Sigmoid colon (tissue), 7 donors: ENCODE results near the gene CENPP. TPM values are rescaled to one million over a fixed set of nuclear protein-coding genes. Genes with fewer than 3 reads are reported as not detected.

Source experiments
- DNase-seq: peaks from one replicate; pipeline ENCODE4 v3.0.0-alpha.2; 2019
- H3K27ac ChIP-seq, 4 donors: fragments of 200-600 bp; sonication (generic); one replicate each; pipeline ENCODE4 v1.5.1; 2016 to 2019; ENCODE audit warnings: mild to moderate bottlenecking in 1 of 4
- H3K27me3 ChIP-seq, 3 donors: fragments of 200-600 bp; sonication (generic); one replicate each; pipeline ENCODE4 v1.5.1; 2019; ENCODE audit warnings: mild to moderate bottlenecking in 1 of 3
- H3K36me3 ChIP-seq, 4 donors: fragments of 200-600 bp; sonication (generic); one replicate each; pipeline ENCODE4 v1.5.1; 2016 to 2019
- H3K4me1 ChIP-seq, 4 donors: fragments of 200-600 bp; sonication (generic); one replicate each; pipeline ENCODE4 v1.5.1; 2017 to 2019
- H3K4me3 ChIP-seq, 4 donors: fragments of 200-600 bp; sonication (generic); one replicate each; pipeline ENCODE4 v1.5.1; 2017 to 2019; ENCODE audit warnings: mild to moderate bottlenecking in 2 of 4, moderate library complexity in 1 of 4
- H3K9me3 ChIP-seq, 4 donors: fragments of 200-600 bp in 3 of 4; sonication (generic) in 3 of 4; one replicate each; pipeline versions ENCODE4 v1.5.1 to v1.6.1; 2013 to 2019
- EP300 ChIP-seq, 4 donors: sonication (generic); formaldehyde crosslinking; IDR thresholded peaks; one replicate each; pipeline ENCODE4 v1.6.1; 2017; ENCODE audit warnings: antibody characterized with exemption in 4 of 4
- POLR2A ChIP-seq, 2 donors: fragments of 450-650 bp; IDR thresholded peaks; one replicate each; pipeline ENCODE4 v1.6.1; 2016; ENCODE audit warnings: antibody characterized with exemption in 2 of 2, mild to moderate bottlenecking in 2 of 2, moderate library complexity in 2 of 2
- POLR2AphosphoS5 ChIP-seq, 4 donors: sonication (generic); formaldehyde crosslinking; IDR thresholded peaks; one replicate each; pipeline ENCODE4 v1.6.1; 2017; ENCODE audit warnings: antibody characterized with exemption in 4 of 4
- WGBS, 2 donors: extraction: QIAGEN DNeasy Blood & Tissue Kit; methylation state at CpG; one replicate each; pipeline ENCODE4 v1.1.7; 2013; 5-methylcytosine and 5-hydroxymethylcytosine counted together
- intact Hi-C: fragments of 100-400 bp; cut with DNase I; formaldehyde crosslinking; loops from one replicate; pipeline ENCODE4 v1.15.1; 2023
- polyA plus RNA-seq, 3 donors: library from polyadenylated mRNA; stranded (reverse); fragments of 200-250 nt; gene quantifications; one replicate each; pipeline ENCODE4 v1.2.3, GENCODE V29; 2013
- total RNA-seq, 4 donors: library from RNA; depleted of rRNA; stranded (reverse); fragments of >200 nt; gene quantifications; one replicate each; pipeline ENCODE4 v1.1.0, GENCODE V29; 2016
- TF ChIP-seq, protein P1 (sequence below), 4 experiments: fragments of 450-650 bp in 3 of 4; fragments of 200-600 bp in 1 of 4; IDR thresholded peaks; one replicate each; pipeline ENCODE4 v1.5.1; 2016 to 2019; ENCODE audit warnings: antibody characterized with exemption in 4 of 4, mild to moderate bottlenecking in 3 of 4, moderate library complexity in 2 of 4
- donor health status: healthy with polysubstance abuse.
- donor health status: Bipolar disorder and iron deficiency.
- donor health status: healthy.

Gene CENPP
- total and polyA plus RNA-seq, 7 donors, result 0.60 to 11.9 (median 2.4) TPM

DNA sequence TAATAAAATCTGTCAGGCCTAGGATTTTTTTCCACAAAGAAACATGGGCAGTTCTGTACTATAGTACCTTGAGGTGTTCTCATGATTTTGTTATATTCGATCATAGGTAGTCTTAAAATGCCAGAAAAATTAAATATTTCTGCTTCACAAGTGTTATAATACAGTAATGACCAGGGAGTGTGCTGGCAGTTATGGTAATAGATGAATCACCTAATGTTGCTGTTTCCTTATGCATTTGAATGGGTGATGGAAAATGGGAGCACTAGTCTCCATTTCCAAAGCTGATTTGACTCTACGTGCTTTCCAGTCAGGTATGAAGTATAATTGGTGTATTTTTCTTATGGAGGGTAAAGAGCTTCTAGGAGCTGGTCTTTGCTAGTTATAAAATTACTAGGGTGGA is 54.9 kb downstream of the CENPP start:
- 95 to 98% methylated on average over 2 of the region's 2 CpGs for WGBS, 2 donors
- Histone ChIP-seq H3K4me3 (no peak overlapping the region), H3K36me3 (no peaks in the 10 kb centered on the region), H3K4me1 (peaks cover 0 to 8% (median 2%) of the 10 kb centered on the region in 4 donors), H3K9me3 (no peaks in the 10 kb centered on the region), H3K27ac (no peak overlapping the region), H3K27me3 (no peaks in the 10 kb centered on the region)
- TF ChIP-seq, protein P1, sequence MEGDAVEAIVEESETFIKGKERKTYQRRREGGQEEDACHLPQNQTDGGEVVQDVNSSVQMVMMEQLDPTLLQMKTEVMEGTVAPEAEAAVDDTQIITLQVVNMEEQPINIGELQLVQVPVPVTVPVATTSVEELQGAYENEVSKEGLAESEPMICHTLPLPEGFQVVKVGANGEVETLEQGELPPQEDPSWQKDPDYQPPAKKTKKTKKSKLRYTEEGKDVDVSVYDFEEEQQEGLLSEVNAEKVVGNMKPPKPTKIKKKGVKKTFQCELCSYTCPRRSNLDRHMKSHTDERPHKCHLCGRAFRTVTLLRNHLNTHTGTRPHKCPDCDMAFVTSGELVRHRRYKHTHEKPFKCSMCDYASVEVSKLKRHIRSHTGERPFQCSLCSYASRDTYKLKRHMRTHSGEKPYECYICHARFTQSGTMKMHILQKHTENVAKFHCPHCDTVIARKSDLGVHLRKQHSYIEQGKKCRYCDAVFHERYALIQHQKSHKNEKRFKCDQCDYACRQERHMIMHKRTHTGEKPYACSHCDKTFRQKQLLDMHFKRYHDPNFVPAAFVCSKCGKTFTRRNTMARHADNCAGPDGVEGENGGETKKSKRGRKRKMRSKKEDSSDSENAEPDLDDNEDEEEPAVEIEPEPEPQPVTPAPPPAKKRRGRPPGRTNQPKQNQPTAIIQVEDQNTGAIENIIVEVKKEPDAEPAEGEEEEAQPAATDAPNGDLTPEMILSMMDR (IDR thresholded peaks at IDR 0.05), result no peak
- no peak for TF ChIP-seq POLR2AphosphoS5 (IDR thresholded peaks at IDR 0.05)
- no peak for TF ChIP-seq EP300 (IDR thresholded peaks at IDR 0.05)
- no peak for TF ChIP-seq POLR2A (IDR thresholded peaks at IDR 0.05)
- DNase-seq, result no peak
- intact Hi-C loops, result no loop called here

DNA sequence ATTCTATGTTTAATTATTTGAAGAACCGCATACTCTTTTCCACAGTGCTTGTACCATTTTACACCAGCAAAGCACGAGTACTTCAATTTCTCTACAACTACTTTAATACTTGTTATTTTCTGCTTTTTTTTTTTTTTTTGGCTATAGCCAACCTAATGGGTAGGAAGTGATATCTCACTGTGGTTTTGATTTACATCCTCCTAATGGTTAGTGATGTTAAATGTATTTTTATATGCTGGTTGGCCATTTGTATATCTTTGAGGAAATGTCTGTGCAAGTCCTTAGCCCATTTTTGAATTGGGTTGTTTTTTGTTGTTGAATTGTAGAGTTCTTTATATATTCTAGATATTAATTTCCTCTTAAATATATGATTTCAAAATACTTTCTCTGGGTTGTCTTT is 56.0 kb downstream of the CENPP start:
- Histone ChIP-seq H3K36me3 (no peaks in the 10 kb centered on the region), H3K4me3 (no peak overlapping the region), H3K27me3 (no peaks in the 10 kb centered on the region), H3K9me3 (no peaks in the 10 kb centered on the region), H3K27ac (no peak overlapping the region), H3K4me1 (peaks cover 0 to 9% (median 2%) of the 10 kb centered on the region in 4 donors)
- WGBS, 2 donors, result 89 to 96% methylated on average over 2 of the region's 2 CpGs
- no peak for DNase-seq
- TF ChIP-seq POLR2A (IDR thresholded peaks at IDR 0.05), result no peak
- no peak for TF ChIP-seq EP300 (IDR thresholded peaks at IDR 0.05)
- no peak for TF ChIP-seq POLR2AphosphoS5 (IDR thresholded peaks at IDR 0.05)
- TF ChIP-seq, protein P1 (IDR thresholded peaks at IDR 0.05), result no peak
- intact Hi-C loops, result no loop called here

DNA sequence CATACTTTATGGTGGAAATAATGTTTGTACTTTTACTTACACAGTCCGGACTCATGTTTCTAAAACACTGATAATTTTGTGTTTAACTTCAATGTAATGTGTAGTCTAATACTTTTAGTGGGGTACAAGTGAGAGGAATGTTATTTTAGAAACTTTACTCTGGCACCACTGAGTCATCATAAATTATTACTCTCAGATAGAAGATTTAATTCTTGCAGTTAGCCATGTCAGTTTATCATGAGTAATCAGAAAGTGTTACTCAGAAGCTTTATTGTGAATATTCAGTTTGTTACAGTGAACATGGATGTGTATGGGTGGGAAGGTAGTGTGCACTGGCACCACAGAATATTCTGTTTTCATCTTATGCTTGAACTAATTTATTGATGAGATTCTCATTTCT is 58.6 kb downstream of the CENPP start:
- TF ChIP-seq EP300 (IDR thresholded peaks at IDR 0.05), result no peak
- no peak for TF ChIP-seq POLR2A (IDR thresholded peaks at IDR 0.05)
- TF ChIP-seq POLR2AphosphoS5 (IDR thresholded peaks at IDR 0.05), result no peak
- TF ChIP-seq, protein P1 (IDR thresholded peaks at IDR 0.05), result no peak
- Histone ChIP-seq H3K27ac (peak overlapping the region in 3 of 4 donors; percentile 22 to 30 (median 25)), H3K4me3 (no peak overlapping the region), H3K4me1 (peaks cover 0 to 9% (median 2%) of the 10 kb centered on the region in 4 donors), H3K36me3 (no peaks in the 10 kb centered on the region), H3K9me3 (no peaks in the 10 kb centered on the region), H3K27me3 (no peaks in the 10 kb centered on the region)
- 85 to 93% methylated on average over 1 of the region's 1 CpG for WGBS, 2 donors
- no peak for DNase-seq
- intact Hi-C loops, result no loop called here

DNA sequence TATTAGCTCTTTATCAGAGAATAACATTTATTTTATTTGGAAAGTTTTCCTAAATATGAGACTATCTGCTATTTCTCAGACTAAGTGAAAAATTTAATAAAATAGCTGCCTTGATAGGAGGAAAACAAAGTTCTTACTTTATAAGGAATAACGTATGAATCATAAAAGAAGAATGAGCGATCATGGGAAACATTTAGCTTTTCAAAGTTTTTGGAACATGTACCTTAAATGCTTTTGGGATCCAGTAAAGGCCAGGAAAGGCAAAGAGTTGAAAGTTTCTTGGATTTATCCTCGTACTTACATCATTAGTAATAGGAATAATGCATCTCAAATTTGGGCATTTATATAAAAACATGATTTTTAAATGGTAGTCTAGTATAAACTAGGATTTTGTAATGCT is 59.2 kb downstream of the CENPP start:
- Histone ChIP-seq H3K36me3 (no peaks in the 10 kb centered on the region), H3K4me1 (peaks cover 0 to 14% (median 2%) of the 10 kb centered on the region in 4 donors), H3K9me3 (no peaks in the 10 kb centered on the region), H3K27me3 (no peaks in the 10 kb centered on the region), H3K4me3 (no peak overlapping the region), H3K27ac (peak overlapping the region in 3 of 4 donors; percentile 25 to 48 (median 30))
- intact Hi-C loops, result no loop called here
- no peak for DNase-seq
- WGBS, 2 donors, result 85 to 89% methylated on average over 3 of the region's 3 CpGs
- TF ChIP-seq POLR2AphosphoS5 (IDR thresholded peaks at IDR 0.05) (no peak), POLR2A (IDR thresholded peaks at IDR 0.05) (no peak), EP300 (IDR thresholded peaks at IDR 0.05) (no peak)
- TF ChIP-seq, protein P1 (IDR thresholded peaks at IDR 0.05), result no peak

DNA sequence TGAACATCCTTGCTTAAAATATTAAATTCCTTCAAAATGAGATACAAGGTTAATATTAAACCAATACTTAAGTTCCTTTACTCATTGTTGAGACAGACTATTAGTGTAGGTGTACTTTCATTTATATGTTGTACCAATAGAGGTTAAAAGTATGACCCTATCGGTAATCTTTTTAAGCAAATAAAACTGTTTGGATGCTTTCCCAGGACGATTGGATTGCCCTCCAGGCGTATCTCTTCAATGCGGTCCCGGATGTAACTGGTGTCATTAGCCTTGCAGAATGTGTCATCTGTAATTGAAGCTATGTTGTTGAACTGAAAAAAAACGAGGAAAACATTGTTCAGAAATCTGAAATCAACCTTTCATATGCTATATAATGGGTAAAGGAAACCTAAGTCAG is 59.7 kb downstream of the CENPP start:
- DNase-seq, result no peak
- intact Hi-C loops, result no loop called here
- WGBS, 2 donors, result 24 to 71% methylated on average over 6 of the region's 6 CpGs
- Histone ChIP-seq H3K27me3 (no peaks in the 10 kb centered on the region), H3K4me3 (no peak overlapping the region), H3K27ac (peak overlapping the region in 3 of 4 donors; percentile 25 to 48 (median 30)), H3K9me3 (no peaks in the 10 kb centered on the region), H3K36me3 (no peaks in the 10 kb centered on the region), H3K4me1 (peaks cover 0 to 19% (median 2%) of the 10 kb centered on the region in 4 donors)
- TF ChIP-seq POLR2AphosphoS5 (IDR thresholded peaks at IDR 0.05) (no peak), POLR2A (IDR thresholded peaks at IDR 0.05) (no peak), EP300 (IDR thresholded peaks at IDR 0.05) (no peak)
- TF ChIP-seq, protein P1 (IDR thresholded peaks at IDR 0.05), result no peak
